Activated CD4-positive, alpha-beta T cell treated with anti-CD3 and anti-CD28 coated beads, Interleukin-2, amount 50 U/mL, for 16 hours (primary cell): ENCODE data around the gene NFKBIA.
"Not testable (repeated sequence)": the region's sequence is repeated elsewhere in the genome, so short reads cannot be mapped to it uniquely, and the experiment has no call there.

Source experiments
- DNase-seq: peaks from one replicate; pipeline ENCODE4 v3.0.0-alpha.2; 2020

The NFKBIA gene

DNA sequence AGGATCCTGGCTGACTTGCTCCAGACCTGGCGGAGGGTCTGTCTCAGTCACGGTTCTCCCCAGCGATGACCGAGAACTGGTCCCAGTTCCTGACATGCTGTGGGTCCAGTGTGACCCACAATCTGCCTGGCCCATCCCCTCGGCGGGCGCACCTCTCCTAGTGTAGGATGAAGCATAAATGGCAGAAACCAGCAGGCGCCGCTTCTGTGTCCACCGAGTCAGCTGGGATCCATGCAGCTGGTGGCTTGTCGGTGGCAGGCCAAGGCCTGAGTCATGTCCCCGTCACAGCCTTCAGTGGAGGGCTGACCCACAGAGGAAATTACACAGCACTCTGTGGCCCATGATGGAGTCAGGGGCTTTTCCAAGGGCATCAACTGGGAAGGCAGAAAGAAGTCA, 38.5 kb downstream of the NFKBIA start:
- DNase-seq: peak; percentile 33

DNA sequence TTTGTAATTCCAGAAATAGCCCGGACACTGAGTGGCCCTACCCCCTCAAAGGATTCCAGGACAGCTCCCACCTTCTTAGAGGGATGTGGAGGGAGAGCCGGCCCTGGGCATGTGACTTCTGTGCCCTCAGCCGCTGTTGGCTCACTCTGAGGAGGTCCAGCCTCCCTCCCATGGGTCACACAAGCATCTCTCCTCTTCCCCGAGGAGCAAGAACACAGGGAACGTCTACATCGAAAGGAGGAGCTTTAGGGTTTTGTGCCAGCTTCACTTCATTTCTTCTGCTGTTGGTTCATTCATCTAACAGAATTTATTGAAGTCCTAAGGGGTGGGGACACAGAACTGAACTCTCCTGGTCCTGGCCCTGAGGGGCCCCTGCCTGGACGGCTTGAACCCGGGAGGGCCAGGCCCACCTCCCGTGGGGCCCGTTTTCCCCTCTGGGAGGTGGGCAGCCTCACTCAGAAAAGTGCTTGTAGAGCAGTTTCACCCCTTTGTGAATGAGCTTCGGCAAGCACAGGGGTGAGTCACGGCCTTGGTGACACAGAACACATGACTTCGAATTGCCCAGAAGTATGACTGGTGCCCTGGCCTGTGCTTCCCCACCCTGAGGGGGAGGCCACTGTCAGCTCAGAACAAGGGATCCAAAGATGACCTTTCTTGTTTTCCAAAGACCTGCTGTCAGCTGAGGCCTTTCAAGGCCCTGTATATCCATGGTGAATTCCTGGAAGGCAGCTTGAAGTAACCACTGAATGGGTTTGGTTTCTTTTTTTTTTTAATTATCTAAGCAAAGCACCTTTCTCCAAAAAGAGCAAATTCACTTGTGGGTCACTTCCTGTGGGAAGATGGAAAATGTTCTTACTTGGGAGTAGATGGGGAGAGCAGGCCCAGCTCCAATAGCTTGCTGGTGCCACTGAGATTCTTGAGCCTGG, 39.2 kb downstream of the NFKBIA start:
- DNase-seq: peak; percentile 85

DNA sequence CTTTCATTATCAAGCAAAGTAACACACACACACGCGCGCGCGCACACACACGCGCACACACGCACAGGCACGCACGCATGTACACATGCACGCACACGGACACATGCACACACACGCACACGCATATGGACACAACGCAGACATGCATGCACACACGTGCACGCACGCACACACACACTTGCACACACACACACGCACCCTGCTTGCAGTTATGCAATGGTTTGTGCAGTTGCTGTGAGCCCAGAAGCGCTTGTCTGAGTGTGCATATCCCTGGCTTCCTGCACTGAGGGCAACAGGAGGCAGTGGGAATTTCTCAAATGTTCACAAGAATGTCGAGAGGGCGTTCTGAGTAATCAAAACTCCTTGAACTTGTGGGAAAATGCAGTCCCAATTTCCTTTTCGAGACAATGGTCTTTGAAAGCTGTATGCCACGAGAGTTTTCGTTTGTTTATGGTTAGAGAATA, 41.6 kb downstream of the NFKBIA start:
- DNase-seq: no peak

DNA sequence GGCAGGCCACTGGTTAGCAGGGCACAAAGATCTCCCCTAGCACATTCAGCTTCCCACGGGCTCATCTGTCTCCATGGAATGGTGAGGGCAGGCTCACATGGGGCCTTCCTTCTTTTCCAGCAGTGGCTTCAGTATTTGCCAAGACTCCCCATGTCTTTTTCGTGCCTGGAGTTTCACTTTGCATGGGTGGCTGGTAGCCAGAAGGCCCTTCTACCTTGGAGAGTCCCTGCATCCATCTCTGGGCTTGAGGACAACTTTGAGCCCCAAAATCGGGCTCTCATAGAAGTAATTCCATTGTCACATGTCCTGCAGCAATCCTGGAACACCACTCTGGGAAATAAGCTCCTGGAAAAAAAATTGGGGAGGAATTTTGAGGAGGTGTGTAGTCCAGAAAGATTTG, 42.1 kb downstream of the NFKBIA start:
- no peak for DNase-seq

DNA sequence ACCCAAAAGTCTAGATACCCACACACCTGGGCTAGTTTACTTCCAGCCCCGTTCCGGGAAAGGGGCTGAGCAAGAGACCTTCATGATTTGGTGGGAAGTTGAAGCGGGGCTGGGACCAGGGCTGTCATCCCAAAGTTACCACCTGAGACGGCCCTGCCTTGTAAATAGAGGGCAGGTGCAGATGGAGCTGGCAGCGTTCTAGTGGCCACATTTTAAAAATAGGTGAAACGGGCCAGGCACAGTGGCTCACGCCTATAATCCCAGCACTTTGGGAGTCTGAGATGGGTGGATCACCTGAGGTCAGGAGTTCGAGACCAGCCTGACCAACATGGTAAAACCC, 43.4 kb downstream of the NFKBIA start:
- DNase-seq: no peak

DNA sequence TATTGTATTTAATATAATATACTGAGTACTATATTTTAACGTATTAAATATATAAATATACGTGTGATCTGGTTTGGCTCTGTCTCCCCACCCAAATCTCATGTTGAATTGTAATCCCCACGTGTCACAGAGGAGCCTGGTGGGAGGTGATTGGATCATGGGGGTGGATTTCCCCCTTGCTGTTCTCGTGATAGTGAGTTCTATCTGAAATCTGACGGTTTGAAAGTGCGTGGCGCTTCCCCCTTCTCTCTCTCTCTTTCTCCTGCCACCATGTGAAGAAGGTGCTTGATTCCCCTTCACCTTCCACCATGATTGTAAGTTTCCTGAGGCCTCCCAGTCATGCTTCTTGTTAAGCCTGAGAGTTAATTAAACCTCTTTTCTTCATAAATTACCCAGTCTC, 44.9 kb downstream of the NFKBIA start:
- DNase-seq: not testable (repeated sequence)

DNA sequence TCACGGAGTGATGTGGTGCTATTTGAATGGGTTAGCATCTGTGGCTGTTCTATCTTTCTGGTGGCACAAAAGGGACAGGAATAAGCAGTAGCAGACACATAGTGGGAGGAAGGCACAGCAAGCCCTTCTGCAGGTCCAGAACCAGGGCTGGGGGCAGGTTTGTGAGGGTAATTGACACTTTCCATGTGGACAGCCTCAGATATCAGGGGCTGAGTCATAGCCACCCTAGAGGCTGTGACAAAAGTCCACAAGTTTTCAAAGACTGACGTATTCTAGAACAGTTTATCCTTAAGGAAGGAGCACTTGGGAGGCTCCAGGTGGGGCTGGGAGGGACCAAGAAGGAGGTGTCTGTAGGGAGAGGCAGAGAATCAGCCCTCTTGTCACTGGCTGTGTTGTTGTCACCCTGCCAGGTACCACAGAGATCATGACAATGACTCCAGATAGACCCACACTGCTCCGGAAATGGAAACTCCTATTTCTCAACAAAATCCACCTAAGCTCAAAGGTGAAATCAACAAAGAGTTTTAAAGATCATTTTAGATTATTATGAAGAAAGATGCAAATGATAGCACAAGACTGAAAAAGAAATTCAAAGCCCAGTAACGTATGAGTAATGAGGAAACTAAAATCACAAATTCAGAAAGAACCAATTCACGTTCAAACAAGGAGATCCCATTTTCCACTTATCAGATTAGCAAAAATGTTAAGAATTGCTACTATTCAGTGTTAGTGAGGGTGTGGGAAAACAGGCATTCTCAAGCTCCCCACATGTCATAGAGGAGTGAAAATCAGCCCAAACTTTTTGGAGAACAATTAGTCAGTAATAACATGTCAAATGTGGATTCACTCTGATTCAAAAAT, 48.3 kb downstream of the NFKBIA start:
- DNase-seq: peak; percentile 38

DNA sequence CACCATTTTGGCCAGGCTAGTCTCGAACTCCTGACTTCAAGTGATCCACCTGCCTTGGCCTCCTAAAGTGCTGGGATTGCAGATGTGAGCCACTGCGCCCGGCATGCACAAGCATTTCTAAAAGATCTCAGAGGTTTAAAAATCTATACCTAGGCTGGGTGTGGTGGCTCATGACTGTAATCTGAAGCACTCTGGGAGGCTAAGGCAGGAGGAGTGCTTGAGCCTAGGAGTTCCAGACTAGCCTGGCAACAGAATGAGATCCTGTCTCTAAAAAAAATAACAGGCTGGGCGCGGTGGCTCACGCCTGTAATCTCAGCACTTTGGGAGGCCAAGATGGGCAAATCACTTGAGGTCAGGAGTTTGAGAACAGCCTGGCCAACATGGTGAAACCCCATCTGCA, 49.3 kb downstream of the NFKBIA start:
- not testable (repeated sequence) for DNase-seq

DNA sequence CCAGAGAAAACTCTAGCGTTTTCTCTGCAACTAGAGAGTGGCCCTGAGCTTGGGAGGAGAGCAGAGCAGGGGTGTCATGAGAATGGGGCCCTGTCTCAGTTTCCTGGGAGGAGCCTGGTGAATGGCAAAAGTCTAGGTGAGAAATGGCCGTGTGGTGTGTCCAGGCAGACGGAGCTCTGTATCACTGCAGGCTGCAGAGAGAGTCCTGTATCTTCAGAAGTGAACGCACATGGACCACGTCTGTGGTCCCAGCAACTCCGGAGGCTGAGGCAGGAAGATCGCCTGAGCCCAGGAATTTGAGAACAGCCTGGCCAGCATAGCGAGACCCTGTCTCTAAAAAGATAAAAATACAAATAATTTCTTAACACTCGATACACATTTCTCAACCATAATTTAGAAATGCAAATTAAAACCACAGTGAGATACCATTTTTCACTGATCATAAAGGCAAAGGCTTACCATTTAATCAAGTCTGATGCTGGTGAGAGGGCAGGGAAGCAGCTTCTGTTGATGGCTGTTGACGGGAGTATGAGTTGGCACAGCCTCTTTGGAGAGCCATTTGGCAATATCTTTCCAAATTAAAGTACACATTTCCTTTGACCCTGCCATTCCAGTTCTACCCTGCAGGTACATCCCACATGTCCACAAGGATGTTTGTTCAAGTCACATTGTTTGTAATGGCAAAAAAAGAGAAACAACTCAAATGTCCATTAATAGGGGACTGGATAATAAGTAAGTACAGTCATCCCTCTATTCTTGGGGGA, 51.0 kb downstream of the NFKBIA start:
- DNase-seq: no peak

DNA sequence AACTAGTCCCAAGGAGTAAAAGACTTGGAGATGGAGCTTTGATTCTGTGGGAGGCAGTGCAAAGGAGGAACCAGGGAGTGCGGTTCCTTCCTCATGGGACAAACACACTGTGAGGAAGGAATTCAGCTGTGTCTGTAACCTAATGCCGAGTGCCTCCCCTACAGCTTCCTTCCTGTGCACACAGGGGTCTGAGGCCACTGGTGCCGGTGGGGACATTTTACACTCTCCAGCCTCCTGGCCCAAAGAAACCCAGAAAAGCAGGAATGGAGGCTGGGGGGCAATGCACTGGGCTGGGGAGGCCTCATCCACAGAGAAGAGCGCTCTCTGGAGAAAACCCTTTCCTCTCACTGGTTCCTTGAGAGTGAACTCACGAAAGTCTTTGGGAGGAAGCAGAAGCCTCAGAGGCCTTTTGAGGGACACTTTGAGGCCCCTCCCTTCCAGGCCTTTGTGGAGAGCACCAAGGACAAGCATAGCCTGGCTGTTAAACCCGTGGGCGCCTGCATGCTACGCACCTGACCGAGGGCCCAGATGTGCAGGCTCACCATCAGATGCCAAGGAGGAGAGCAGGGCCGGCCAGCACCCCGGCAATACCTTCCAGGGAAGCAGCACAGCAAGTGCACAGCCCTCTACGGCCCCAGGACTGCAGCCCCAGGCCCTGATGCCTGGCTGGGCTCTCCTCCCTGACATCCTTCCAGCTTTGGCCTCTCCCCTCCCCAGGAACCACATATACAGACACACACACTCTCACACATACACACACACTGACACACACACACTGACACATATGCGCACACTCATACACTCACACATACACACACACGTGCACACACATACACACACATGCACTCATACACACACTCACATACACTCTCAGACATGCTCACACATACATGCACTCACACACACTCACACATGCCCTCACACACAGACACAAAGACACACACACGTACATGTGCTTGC, 52.0 kb downstream of the NFKBIA start:
- no peak for DNase-seq

DNA sequence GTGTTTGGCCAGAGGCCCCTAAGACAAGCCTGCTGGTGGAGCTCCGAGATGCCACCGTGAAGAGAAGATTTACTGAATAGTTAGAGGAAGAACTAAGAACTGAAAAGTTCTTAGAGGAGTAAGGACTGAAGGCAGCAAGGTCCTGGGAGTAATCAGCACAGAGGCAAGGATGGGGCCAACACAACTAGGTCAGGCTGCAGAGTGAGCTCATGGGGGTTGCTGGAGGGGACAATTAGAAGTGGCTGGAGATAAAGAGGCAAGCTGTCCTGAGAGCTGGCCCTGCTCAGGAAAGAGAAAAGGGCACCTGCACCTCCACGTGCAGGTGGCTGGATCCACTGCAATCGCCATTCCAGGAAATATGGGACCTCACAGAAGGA, 52.7 kb downstream of the NFKBIA start:
- no peak for DNase-seq
